ENCODE data around the gene TMOD3. TPM values are rescaled to one million over a fixed set of nuclear protein-coding genes. Genes with fewer than 3 reads are reported as not detected.

The TMOD3 gene
- total and polyA plus RNA-seq, 2 of the 4 experiments (the other 2 are of a cell fraction): 10.7 to 22.0 TPM

DNA sequence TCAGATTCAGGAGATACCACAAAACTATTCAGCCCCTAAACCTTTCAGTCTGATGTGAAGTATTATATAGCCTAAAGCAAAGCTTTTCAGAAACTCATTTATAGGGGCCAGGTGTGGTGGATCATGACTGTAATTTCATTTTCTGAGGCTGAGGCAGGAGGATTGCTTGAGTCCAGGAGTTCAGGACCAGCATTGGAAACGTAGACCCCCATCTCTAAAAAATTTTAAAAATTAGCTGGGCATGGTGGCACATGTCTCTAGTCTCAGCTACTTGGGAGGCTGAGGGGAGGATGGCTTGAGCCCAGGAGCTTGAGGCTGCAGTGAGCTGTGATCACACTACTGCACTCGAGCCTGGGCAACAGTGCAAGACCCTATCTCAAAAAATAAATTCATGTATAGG lies 60.0 kb downstream of the TMOD3 start:
- no peak overlapping the region for H3K4ac ChIP-seq (ENCODE audit: low read depth, low read length)
- no peak overlapping the region for H2AFZ ChIP-seq (replicated peaks; ENCODE audit: low read length, poor library complexity)
- H3K18ac ChIP-seq (ENCODE audit: low read depth, low read length): no peak overlapping the region
- H3K79me1 ChIP-seq (ENCODE audit: low read depth in 1 of 2, low read length in 2 of 2): peaks cover 23 to 47% of the 10 kb centered on the region in 2 experiments
- no peaks in the 10 kb centered on the region for H3K27me3 ChIP-seq (ENCODE audit: control insufficient read depth, insufficient read depth, low read length)
- H3K4me3 ChIP-seq (ENCODE audit: insufficient read depth, low read depth, low read length): no peak overlapping the region
- H2AK5ac ChIP-seq (ENCODE audit: low read depth, low read length): no peak overlapping the region
- no peak overlapping the region for H4K8ac ChIP-seq (ENCODE audit: low read depth in 2 of 2, low read length in 2 of 2)
- no peak overlapping the region for H2AK9ac ChIP-seq (replicated peaks; ENCODE audit: low read depth, low read length, poor library complexity)
- no peak overlapping the region for H2BK120ac ChIP-seq (ENCODE audit: low read depth, low read length)
- H2BK5ac ChIP-seq (ENCODE audit: low read depth, low read length, poor library complexity, severe bottlenecking): no peak overlapping the region
- no peak overlapping the region for H3K23ac ChIP-seq (ENCODE audit: low read depth, low read length)
- no peak overlapping the region for H3K14ac ChIP-seq (replicated peaks; ENCODE audit: low read depth, low read length)
- in situ Hi-C loops (cut with MboI; ENCODE audit: low sequenced_read_pairs): no loop called here
- H2BK20ac ChIP-seq (ENCODE audit: low read depth, low read length): no peak overlapping the region
- H3K27ac ChIP-seq (ENCODE audit: insufficient read depth, low read length): no peak overlapping the region
- H3K4me1 ChIP-seq (ENCODE audit: control insufficient read depth, insufficient read depth, low read length): peaks cover 5% of the 10 kb centered on the region
- no peak for TF ChIP-seq NFE2L2 (IDR thresholded peaks at IDR 0.05; ENCODE audit: low read depth, low read length)
- no peak for TF ChIP-seq RAD21 (IDR thresholded peaks at IDR 0.05; ENCODE audit: low read length)
- TF ChIP-seq, protein P1, sequence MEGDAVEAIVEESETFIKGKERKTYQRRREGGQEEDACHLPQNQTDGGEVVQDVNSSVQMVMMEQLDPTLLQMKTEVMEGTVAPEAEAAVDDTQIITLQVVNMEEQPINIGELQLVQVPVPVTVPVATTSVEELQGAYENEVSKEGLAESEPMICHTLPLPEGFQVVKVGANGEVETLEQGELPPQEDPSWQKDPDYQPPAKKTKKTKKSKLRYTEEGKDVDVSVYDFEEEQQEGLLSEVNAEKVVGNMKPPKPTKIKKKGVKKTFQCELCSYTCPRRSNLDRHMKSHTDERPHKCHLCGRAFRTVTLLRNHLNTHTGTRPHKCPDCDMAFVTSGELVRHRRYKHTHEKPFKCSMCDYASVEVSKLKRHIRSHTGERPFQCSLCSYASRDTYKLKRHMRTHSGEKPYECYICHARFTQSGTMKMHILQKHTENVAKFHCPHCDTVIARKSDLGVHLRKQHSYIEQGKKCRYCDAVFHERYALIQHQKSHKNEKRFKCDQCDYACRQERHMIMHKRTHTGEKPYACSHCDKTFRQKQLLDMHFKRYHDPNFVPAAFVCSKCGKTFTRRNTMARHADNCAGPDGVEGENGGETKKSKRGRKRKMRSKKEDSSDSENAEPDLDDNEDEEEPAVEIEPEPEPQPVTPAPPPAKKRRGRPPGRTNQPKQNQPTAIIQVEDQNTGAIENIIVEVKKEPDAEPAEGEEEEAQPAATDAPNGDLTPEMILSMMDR (conservative IDR thresholded peaks at IDR 0.05; ENCODE audit: low read depth, low read length): no peak
- no peak for TF ChIP-seq MXI1 (IDR thresholded peaks at IDR 0.05; ENCODE audit: borderline replicate concordance, low read depth, low read length)
- TF ChIP-seq RCOR1 (IDR thresholded peaks at IDR 0.05; ENCODE audit: insufficient replicate concordance, low read length): no peak
- peaks cover 7% of the 10 kb centered on the region; the same call in 1 of the 2 replicates for H3K9me1 ChIP-seq (ENCODE audit: insufficient read depth, low read length)
- ChIA-PET CTCF (interaction anchor here (0.6 to 1.8 kb wide), 3 partner anchors 9 to 658 kb away, joined by 3 to 7 read pairs (median 5); no protein-coding TSS in a partner anchor), POLR2A (ENCODE audit: unreplicated experiment) (no interaction called here)
- H3K9me3 ChIP-seq (ENCODE audit: control insufficient read depth, insufficient read depth, low read length): no peaks in the 10 kb centered on the region
- no peak overlapping the region for H3K9ac ChIP-seq (ENCODE audit: low read depth, low read length)
- ATAC-seq (ENCODE audit: low read depth) (no peak), DNase-seq (no peak)
- dilution Hi-C loops (cut with HindIII; ENCODE audit: low sequenced_read_pairs, unreplicated experiment): no loop called here
- H3K36me3 ChIP-seq (ENCODE audit: control insufficient read depth, insufficient read depth, low read length): peaks cover 10% of the 10 kb centered on the region
- no peak overlapping the region for H3K4me2 ChIP-seq (ENCODE audit: low read depth, low read length)
- H2BK15ac ChIP-seq (ENCODE audit: low read depth, low read length): no peak overlapping the region
- H4K20me1 ChIP-seq (ENCODE audit: insufficient read depth, low read length): 0 out of 2 replicates have a peak, but pooled peaks cover 4% of the 10 kb centered on the region
- H4K5ac ChIP-seq (ENCODE audit: low read depth, low read length): no peak overlapping the region
- WGBS, 2 experiments (ENCODE audit: extremely low coverage in 2 of 2, insufficient read length in 1 of 2): no CpG with 5 or more reads among the region's 2 CpGs
- intact Hi-C loops (cut with micrococcal nuclease): loop anchor here (5.0 kb wide), 1 partner anchor 338 kb away; no protein-coding TSS in a partner anchor
- no peak overlapping the region for H4K91ac ChIP-seq (ENCODE audit: insufficient read depth, low read depth, low read length)
- BruUV-seq (replicated peaks): no TSS peak
- no peak overlapping the region for H3K56ac ChIP-seq (ENCODE audit: extremely low read depth, insufficient read depth, low read length)

All from IMR-90 (cell line).